GM18502 (cell line): ENCODE measurements around the gene DNAJC10.
"Not testable (repeated sequence)": the region's sequence is repeated elsewhere in the genome, so short reads cannot be mapped to it uniquely, and the experiment has no call there.

Experiments
- ATAC-seq: cut with Tn5 transposase; IDR thresholded peaks from one replicate; pipeline ENCODE4 v1.9.1; 2021; ENCODE audit warnings: mild to moderate bottlenecking; ENCODE audit not compliant: unreplicated experiment, poor library complexity

DNAJC10 gene

DNA sequence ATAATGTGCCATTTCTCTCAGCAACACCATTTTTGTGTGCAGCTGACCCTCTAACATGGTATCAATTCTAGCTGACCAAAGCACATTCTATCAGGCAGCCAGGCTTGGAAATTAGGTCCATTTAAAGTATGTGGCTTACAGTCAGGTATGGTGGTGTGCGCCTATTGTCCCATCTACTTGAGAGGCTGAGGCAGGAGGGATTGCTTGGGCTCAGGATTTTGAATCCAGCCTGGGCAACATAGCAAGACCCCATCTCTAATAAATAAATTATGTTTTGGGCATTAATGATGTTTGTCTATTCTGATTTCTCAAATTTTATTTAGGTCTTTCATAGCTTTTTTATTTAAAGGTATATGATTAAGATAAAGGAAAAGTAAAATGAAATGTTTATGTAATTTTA is 63.3 kb downstream of the DNAJC10 start:
- ATAC-seq: no peak

DNA sequence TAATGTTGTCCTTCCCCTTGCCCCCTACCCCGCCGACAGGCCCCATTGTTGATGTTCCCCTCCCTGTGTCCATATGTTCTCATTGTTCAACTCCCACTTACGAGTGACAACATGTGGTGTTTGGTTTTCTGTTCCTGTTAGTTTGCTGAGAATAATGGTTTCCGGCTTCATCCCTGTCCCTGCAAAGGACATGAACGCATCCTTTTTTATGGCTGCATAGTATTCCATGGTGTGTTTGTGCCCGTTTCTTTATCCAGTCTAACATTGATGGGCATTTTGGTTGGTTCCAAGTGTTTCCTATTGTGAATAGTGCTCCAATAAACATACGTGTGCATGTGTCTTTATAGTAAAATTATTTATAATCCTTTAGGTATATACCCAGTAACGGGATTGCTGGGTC is 65.0 kb downstream of the DNAJC10 start:
- not testable (repeated sequence) for ATAC-seq

DNA sequence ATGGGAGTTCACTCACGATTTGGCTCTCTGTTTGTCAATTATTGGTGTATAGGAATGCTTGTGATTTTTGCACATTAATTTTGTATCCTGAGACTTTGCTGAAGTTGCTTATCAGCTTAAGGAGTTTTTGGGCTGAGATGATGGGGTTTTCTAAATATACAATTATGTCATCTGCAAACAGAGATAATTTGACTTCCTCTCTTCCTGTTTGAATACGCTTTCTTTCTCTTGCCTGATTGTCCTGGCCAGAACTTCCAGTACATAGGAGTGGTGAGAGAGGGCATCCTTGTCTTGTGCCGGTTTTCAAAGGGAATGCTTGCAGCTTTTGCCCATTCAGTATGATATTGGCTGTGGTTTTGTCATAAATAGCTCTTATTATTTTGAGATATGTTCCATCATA is 66.6 kb downstream of the DNAJC10 start:
- ATAC-seq: not testable (repeated sequence)

DNA sequence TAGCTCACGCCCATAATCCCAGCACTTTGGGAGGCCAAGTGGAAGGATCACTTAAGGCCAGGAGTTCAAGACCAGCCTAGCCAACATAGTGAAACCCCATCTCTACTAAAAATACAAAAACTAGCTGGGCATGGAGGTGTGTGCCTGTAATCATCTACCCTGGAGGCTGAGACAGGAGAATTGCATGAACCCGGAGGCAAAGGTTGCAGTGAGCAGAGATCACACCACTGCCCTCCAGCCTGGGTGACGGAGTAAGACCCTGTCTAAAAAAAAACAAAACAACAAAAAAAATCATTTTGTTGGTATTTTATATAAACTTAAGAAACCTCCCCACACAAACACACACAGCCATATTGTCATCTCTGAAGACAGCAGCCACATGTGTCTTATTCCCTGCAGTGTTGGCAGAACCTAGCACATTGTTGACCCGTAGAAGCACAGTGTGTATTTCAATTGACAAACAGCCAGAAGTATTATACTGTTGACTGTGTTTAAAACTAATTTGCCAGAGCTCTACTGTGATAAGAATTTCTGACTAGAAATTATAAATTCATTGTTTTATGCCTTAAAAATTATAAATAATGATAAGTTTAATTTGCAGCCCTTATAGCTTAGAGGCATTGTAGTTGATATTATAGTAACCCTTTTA is 68.1 kb downstream of the DNAJC10 start:
- no peak for ATAC-seq

DNA sequence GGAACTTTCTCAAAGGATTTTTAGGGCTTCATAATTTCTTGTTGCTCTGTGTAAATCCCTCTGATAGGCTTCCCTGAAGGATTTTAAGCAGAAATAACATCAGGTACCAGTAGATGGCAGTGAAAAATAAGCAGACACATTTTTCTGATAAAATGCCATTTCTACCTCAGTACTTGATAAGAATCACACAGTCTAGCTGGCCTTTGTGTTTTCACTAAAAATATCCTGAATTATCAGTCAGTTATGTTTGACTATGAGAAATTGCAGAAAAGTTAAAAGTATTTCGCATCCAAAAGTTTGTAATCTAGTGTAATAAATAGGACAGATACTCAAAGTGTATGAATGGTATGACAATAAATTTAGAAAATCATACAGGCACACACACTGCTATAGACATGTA is 68.7 kb downstream of the DNAJC10 start:
- no peak for ATAC-seq

DNA sequence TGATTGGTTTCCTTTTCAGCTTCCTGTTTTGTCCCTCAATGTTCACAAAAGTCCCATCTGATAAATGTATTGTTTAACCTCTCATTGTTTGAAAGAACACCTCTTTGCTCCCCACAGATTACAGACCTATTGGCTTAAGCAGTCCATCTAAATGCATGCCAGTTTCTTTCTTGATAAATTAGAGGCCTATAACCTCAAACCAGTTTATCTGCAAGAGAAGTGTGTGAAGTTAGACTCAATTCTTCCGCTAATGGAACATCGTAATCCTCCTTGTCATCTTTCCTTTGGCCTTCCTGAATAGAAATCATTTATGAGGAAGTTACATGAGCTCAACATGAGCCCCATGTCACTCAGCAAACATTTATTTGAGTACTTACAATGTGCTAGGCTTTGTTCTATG is 76.4 kb downstream of the DNAJC10 start:
- ATAC-seq: no peak

DNA sequence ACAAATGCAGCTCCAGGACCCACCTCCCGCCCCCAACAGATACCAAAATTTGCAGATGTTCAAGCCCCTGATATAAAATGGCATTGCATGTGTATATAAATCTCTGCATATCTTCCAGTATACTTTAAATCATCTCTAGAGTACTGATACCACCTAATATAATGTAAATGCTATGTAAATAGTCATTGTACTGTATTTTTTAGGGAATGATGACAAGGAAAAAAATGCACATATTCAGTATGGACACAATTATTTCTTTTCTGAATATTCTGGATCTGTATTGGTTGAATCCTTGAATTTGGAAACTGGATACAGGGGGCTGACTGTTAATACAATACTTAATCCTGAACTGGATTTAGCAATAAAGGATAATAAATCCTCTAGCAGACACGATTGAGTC is 82.7 kb downstream of the DNAJC10 start:
- no peak for ATAC-seq

DNA sequence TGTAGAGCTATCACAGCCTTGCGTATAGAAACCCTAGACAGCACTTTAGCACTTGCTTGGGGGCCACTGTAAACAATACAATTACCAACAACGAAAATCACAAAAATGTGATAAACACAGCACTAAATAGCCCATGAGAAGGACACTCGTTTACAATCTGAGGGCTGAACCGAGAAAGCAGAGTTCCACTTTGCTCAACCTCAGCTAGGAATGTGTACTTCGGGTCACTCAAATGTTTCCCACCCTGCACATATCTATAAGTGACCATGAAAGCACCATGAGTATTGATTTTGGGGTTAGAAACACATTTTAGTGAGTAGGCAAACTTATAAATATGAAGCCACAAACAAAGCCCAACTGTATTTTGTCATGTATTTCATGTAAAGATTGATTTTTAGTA is 88.1 kb downstream of the DNAJC10 start:
- no peak for ATAC-seq

DNA sequence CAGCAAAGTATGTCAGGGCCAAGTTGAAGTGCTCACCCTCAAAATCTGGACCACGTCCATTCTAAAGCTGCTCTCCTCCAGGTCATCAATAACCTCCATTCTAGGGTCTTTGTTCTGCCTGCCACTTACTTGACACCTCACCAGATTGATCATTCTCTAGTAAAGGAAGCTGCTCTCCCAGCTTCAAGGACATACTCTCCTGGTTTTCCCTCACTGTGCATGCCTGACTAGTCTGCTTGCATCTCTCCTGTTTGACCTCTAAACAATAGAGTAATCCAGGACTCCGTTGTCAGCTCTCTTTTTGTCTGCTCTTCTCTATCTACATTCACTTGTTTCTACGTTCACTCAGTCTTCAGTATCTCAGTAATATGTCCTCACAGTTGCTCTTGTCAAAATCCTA is 91.3 kb downstream of the DNAJC10 start:
- ATAC-seq: no peak

DNA sequence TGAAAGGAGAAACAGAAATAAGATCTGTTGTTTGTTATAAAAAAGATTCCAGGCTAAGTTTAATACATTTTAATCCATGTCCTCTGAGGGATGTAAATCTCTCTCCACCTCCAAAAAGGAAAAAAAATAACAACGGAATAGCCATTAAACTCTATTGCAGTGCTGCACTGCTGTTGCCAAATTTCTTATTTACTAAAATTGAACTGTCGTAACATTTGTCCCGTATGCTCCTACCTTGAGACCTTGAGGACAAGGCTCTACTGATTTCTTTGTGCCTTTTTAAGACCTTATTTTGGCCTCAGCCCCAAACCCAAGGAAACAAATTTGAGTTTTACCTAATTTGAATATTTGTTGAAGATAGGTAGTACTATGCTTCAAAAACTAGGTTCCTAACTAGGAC is 94.0 kb downstream of the DNAJC10 start:
- ATAC-seq: no peak

DNA sequence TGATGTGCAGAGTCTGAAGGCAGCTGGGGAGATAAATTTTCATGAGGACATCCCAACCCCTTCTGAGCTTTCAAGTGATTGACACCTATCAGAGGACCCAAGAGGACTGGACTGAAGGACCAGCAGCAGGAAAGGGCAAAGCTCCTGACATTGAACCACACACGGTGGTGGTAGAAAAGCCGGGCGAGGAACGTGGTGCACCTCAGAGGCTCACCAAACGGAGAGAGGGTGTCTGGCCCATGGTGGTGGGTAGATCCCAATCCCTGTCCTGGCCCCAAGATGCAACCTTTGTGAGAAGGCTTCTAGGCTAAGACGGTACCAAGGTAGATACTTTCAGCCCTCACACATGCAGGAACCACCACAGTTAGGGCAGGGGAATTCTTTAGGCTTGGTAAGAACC is 98.3 kb downstream of the DNAJC10 start:
- ATAC-seq: no peak

DNA sequence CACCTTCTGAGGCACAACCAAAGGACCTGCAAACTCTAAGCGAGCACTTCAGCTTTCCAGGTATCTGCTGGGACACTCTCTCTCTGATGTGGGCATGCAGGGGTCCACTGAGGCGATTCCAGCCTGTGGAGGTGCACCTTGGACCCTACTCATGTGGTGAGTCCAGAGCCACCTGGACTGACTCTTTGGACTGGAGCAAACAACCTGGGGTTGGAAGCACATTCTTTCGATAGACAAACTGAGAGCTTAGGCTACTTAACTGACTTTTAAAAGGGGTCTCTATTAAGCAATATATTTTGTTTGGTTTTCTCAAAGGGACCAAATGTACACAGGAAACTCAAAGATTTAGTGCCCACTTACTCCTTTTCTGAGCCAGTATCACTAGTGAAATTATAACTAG is 98.7 kb downstream of the DNAJC10 start:
- no peak for ATAC-seq

DNA sequence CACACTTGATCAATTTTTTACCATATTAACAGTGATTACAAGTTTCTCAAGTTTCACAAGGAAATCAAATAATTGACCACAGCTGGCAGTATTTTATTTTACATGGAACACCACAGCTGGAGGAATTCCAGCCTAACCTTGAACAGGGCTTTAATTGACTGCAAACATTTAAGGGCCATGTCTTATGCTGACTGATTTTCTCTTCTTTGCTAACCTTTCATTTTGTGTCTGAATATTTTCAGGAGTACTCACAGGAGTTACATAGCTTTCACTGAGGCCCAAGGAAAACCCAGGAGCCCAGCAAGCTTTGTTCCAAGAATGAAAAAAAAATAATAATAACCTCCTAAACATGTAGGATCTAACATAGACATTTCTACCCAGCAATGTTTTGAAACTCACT is 100.8 kb downstream of the DNAJC10 start:
- ATAC-seq: no peak

DNA sequence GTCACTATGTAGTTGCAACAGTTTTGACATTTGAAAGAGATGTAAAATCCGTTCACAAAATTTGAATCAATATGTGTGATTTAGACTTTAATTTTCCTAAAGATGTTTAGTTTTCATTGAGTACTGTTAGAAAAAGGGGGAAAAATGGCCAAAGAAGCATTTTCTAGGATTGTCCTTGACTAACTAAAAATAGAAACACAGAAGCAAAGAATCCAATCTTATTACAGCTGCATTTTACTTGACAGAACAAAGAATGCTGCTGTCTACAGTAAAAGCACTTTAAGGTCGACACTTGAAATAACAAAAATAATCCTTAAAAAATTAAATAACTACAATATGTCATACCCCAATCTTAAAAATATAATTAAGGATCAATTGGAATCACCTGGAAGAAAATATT is 101.5 kb downstream of the DNAJC10 start:
- ATAC-seq: no peak

DNA sequence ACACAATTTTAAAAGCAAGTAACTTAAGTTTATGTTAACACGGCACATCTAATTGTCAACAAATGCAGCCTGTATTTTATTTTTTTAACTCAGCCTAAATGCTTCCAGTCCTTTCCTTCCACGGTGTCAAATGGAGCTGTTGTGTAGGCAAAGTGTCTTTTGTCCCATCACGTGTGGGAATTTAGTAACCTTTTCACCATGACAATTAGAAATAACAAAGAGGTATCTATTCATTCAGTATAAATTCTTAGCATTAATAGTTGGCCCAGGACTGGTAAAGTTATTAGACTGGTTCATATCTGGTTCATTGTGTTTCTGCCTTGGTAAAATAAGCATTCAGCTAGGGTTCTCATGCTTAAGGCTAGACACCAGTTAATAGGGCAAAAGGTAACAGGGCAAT is 102.4 kb downstream of the DNAJC10 start:
- no peak for ATAC-seq

DNA sequence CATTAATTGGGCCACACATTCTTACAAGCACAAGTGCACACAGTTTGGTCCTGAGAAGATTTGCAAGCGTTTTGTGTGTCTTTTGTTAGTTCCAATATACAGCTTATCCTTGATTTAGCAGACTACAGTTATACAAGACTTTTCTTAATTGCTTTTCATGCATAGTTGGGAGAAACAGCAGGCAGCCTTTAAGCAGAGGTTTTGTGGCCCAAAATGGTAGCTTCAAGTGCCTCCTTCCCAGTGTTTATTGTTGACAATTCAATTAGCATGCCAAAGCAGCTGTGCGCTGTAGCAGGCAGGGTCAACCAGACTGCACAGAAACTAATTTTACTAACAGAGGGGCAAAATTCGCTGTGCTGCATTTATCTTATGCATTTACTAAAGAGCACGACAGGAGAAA is 102.9 kb downstream of the DNAJC10 start:
- no peak for ATAC-seq

DNA sequence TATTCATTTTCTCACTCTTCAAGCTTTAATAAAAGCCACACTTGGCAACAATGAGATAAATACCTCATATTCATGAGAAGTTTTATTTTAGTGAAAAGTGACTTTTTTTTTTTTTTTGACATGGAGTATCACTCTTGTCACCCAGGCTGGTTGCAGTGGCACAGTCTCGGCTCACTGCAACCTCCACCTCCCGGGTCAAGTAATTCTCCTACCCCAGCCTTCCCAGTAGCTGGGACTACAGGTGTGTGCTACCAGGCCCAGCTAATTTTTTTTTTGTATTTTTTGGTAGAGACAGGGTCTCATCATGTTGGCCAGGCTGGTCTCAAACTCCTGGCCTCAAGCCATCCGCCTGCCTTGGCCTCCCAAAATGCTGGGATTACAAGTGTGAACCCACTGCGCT is 103.4 kb downstream of the DNAJC10 start:
- ATAC-seq: no peak

DNA sequence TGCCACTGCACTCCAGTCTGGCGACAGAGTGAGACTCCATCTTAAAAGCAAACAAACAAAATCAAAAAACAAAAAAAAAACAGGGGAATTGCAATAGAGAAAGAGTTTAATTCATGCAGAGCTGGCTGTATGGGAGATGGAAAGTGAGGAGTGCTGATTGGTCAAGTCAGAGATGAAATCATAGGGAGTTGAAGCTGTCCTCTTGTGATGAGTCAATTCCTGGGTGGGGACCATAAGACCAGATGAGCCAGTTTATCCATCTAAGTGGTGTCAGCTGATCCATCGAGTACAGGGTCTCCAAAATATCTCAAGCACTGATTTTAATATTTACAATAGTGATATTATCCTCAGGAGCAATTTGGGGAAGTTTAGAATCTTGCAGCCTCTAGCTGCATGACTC is 105.1 kb downstream of the DNAJC10 start:
- no peak for ATAC-seq

DNA sequence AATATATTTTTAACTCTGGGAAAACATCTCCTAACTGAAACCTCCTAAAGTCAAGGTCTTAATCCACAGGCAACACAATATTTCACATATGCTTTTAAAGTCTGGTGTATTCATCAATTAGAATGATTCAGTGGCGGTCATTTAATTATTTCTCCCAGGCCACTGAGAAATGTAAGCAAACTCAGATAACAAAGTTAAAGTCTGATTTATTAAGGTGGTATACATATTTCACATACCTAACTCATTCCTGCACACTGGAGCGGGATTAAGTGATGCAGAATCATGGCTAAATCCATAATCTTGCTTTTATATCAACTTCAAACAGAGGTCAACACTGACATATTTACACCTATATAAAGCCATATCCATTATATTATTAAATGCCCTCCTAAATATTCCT is 106.7 kb downstream of the DNAJC10 start:
- no peak for ATAC-seq

DNA sequence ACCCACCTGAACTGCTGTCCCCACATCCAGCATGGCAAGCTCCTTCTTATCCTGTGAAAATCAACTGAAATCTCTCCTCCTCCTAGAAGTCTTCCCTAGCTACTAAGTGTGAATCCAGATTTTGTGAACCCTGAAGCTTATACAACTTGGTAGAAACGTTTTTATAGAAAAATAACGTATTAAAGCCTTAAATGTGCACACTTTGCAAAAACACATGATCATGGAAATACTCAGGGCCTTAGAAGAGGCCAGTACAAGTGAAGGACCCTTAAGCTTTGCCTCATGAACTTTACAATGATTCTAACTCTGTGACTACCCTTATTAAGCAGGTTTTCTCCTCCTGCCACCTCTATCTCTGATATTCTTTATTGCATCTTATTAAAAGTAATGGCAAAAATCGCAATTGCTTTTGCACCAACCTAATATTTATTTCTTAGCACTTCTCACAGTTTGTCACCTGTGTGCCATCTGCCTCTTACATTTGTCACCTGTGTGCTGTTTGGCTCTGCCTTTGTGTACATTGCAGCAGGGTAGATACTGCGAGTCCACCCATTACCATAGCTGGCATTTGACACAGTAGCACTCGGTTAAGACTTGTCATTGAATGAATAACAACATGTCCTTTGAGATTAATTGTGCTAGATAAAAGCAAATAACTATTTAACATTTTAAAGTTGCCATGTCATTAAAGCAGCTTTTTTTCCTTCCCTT is 108.2 kb downstream of the DNAJC10 start:
- no peak for ATAC-seq

DNA sequence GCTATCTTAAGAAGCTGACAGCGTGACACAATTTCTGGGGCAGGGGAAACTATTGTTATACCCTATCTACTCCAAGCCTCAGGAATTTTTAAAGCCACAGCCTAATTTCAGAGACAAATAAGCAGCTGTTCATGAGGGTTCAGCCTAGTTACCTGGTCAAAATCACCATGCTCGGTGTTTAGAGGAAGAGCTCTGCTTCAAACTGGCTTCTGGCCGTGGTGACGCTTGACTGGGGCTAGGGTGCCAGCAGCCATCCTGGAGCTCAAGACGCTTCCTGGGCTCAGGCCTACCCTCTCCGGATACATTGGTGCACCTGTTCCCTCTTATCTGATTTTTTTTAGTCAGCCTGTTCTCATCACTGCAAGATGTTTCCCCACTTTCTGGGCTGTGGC is 108.7 kb downstream of the DNAJC10 start:
- ATAC-seq: no peak

DNA sequence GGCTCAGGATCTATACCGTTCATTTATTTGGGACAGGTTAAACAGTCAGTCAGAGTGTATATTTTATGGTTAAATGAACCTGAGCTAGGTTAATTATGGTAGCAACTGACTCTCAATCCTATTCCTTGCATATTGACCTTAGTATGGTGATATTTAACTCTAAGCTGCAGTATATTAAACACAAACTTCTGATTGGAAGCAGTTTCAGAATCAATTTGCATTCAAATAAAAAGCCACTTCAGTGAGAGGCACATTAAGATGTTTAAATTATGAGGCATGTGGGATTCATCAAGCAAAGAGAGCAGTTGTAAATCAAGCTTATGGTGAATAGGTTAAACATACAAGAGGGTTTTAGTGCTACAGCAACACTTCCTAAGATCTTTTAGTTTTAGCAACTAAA is 110.0 kb downstream of the DNAJC10 start:
- no peak for ATAC-seq
